IPS-18a (cell line): ENCODE measurements around the gene ACTR8.

ENCODE experiments used
- H3K27ac ChIP-seq: one replicate; pipeline ENCODE4 v1.5.1; 2013; ENCODE audit warnings: low read length
- H3K27me3 ChIP-seq: one replicate; pipeline ENCODE4 v1.6.1; 2013; ENCODE audit warnings: mild to moderate bottlenecking, low read length; ENCODE audit not compliant: control insufficient read depth, insufficient read depth
- H3K36me3 ChIP-seq: one replicate; pipeline ENCODE4 v1.6.1; 2013; ENCODE audit warnings: low read depth, low read length; ENCODE audit not compliant: control insufficient read depth
- H3K4me1 ChIP-seq: one replicate; pipeline ENCODE4 v1.6.1; 2013; ENCODE audit warnings: low read depth, low read length; ENCODE audit not compliant: control insufficient read depth
- H3K4me3 ChIP-seq: one replicate; pipeline ENCODE4 v1.5.1; 2013; ENCODE audit warnings: low read length
- H3K9ac ChIP-seq: one replicate; pipeline ENCODE4 v1.6.1; 2013; ENCODE audit warnings: mild to moderate bottlenecking, low read length, moderate library complexity
- H3K9me3 ChIP-seq: one replicate; pipeline ENCODE4 v1.6.1; 2013; ENCODE audit warnings: low read depth, low read length; ENCODE audit not compliant: control insufficient read depth

The ACTR8 gene

DNA sequence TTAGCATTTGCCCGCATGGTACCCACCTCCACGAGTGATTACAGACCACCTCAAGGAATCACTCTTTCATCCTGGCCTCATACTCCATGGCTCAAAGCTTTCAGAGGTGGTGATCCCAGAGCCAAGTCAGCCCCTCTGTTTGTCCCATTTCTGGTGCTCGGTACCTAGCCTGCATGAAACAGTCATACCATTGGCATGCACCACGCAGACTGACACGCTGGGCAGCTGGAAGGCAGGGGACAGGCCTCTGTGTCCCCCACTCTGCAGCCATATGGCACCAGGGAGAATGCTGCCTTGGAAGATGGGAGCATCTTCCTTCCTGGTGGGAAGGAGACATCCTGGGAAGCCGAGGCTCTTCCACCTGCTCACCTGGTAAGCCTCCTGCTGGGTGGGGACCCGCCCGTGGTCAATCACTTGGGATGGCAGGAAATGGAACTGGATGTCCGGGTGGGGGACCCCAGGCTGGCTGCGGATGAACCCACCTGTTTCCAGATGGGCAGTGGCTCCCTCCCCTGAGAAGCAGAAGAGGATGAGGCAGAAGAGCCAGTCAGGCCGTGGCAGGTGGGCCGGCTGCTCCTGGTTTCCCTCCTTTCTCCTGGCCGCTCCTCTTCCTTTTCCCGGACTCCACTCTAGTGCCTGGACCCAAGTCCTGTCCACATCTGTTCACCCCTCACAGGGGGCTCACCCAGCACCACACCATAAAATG lies 62.6 kb downstream of the ACTR8 start:
- Histone ChIP-seq H3K36me3 (peaks cover 26% of the 10 kb centered on the region), H3K4me3 (no peak overlapping the region), H3K9ac (no peak overlapping the region), H3K4me1 (no peaks in the 10 kb centered on the region), H3K9me3 (no peaks in the 10 kb centered on the region), H3K27ac (no peak overlapping the region), H3K27me3 (no peaks in the 10 kb centered on the region)

DNA sequence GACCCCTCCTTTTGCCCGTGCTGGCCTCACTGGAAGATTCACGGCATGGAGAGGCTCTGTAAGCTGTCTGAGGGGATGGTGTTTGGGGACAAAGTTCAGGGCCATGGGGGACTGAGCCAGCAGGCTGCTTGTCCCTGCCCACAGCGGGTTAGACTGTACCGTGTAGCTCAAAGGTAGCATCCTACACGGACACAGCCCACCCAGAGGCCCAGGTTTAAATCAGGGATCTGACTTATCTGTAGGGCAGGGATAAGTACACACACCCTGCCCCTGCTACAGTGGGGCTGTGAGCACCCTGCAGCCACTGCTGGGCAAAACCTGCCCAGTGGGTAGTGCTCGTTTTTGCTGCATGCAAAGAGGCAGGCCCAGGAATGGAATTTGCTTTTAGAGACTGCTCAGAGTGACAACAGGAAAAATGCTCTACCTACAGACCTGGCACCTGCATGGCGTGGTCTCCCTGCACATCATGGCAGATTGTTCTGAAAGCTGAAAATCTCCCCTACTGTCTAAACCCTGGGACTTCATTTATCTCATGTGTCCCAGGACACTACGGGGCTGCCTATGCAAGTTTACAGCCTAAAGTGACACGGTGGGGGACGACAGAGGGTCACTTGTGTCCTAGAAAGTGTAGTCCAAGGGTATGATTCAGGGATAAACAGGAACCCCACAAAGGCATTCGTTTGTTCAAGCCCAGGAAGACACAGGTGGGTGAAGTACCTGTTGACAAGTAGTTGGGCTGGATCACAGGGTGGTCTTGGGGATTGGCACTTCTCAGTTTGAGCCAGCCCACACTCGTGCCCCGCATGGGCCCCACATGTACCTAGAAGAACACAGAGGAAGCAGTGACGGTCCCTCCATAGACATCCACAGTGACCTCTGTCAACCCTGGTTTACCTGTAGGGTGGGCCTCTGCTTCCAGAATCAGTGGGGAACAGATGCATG lies 63.5 kb downstream of the ACTR8 start:
- Histone ChIP-seq H3K9me3 (no peaks in the 10 kb centered on the region), H3K27ac (no peak overlapping the region), H3K9ac (no peak overlapping the region), H3K27me3 (no peaks in the 10 kb centered on the region), H3K4me1 (no peaks in the 10 kb centered on the region), H3K4me3 (no peak overlapping the region), H3K36me3 (peaks cover 26% of the 10 kb centered on the region)

GRCh38 chr3:53817809-53818208 lies 64.1 kb downstream of the ACTR8 start:
- peaks cover 26% of the 10 kb centered on the region for H3K36me3 ChIP-seq
- H3K27me3 ChIP-seq: no peaks in the 10 kb centered on the region
- H3K27ac ChIP-seq: no peak overlapping the region
- H3K9ac ChIP-seq: no peak overlapping the region
- no peak overlapping the region for H3K4me3 ChIP-seq
- H3K9me3 ChIP-seq: no peaks in the 10 kb centered on the region
- no peaks in the 10 kb centered on the region for H3K4me1 ChIP-seq

DNA sequence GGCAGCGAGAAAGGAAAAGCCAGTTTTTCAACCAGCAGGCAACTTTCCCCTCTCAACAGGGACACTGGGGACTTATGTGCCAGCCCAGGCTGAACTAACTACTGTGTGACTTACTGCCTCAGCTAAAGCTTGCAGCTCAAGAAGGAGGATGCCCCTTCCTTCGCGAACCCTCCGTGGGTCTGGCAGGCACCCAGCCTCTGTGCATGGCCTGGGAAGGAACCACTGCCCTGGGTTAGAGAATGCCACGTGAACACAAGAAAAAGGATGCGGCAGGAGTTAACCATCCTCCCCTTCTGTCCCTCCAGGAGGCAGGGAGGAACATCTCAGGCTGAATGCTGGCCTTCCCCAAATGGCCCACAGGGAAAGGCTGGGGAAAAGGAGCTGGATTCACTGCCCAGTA lies 64.7 kb downstream of the ACTR8 start:
- no peak overlapping the region for H3K27ac ChIP-seq
- H3K36me3 ChIP-seq: peaks cover 26% of the 10 kb centered on the region
- H3K4me3 ChIP-seq: no peak overlapping the region

More for the DNA sequence above, 64.7 kb downstream of the ACTR8 start:
- Histone ChIP-seq H3K9me3 (no peaks in the 10 kb centered on the region), H3K4me1 (no peaks in the 10 kb centered on the region), H3K9ac (no peak overlapping the region), H3K27me3 (no peaks in the 10 kb centered on the region)
